Spleen (tissue), 11 donors: ENCODE measurements around the gene CARS2. TPM values are rescaled to one million over a fixed set of nuclear protein-coding genes. Genes with fewer than 3 reads are reported as not detected.
"Not testable (repeated sequence)": the region's sequence is repeated elsewhere in the genome, so short reads cannot be mapped to it uniquely, and the experiment has no call there.

Experiments
- DNase-seq: peaks from one replicate; pipeline ENCODE4 v3.0.0-alpha.2; 2020
- H3K27ac ChIP-seq, 8 donors: fragments of 200-600 bp; sonication (generic) in 7 of 8; 1 replicate in 4 of 8; 2 replicates in 4 of 8; pipeline versions ENCODE4 v1.5.0 to v1.8.0; 2016 to 2021; ENCODE audit warnings: inconsistent platforms in 4 of 8, mild to moderate bottlenecking in 4 of 8, moderate library complexity in 1 of 8
- H3K27me3 ChIP-seq, 7 donors: fragments of 200-600 bp; sonication (generic) in 6 of 7; replicated peaks in 1 of 7; 1 replicate in 4 of 7; 2 replicates in 3 of 7; pipeline versions ENCODE4 v1.5.0 to v1.8.0; 2016 to 2021; ENCODE audit warnings: inconsistent platforms in 3 of 7, mild to moderate bottlenecking in 1 of 7
- H3K36me3 ChIP-seq, 6 donors: fragments of 200-600 bp; sonication (generic) in 5 of 6; 1 replicate in 4 of 6; 2 replicates in 2 of 6; pipeline versions ENCODE4 v1.5.0 to v1.8.0; 2016 to 2021; ENCODE audit warnings: inconsistent platforms in 2 of 6
- H3K4me1 ChIP-seq, 6 donors: fragments of 200-600 bp; sonication (generic) in 5 of 6; 1 replicate in 3 of 6; 2 replicates in 3 of 6; pipeline versions ENCODE4 v1.5.0 to v1.8.0; 2016 to 2021; ENCODE audit warnings: inconsistent platforms in 3 of 6
- H3K4me3 ChIP-seq, 8 donors: fragments of 200-600 bp; sonication (generic) in 7 of 8; 1 replicate in 4 of 8; 2 replicates in 4 of 8; pipeline versions ENCODE4 v1.5.0 to v1.8.0; 2016 to 2021; ENCODE audit warnings: inconsistent platforms in 4 of 8, mild to moderate bottlenecking in 4 of 8, moderate library complexity in 2 of 8
- H3K9me3 ChIP-seq, 8 donors: fragments of 200-600 bp; sonication (generic) in 7 of 8; 1 replicate in 4 of 8; 2 replicates in 4 of 8; pipeline versions ENCODE4 v1.5.0 to v1.8.0; 2016 to 2021; ENCODE audit warnings: inconsistent platforms in 4 of 8
- POLR2A ChIP-seq, 3 donors: fragments of 450-650 bp; IDR thresholded peaks; one replicate each; pipeline ENCODE4 v1.5.1; 2017; ENCODE audit warnings: antibody characterized with exemption in 3 of 3, mild to moderate bottlenecking in 1 of 3
- POLR2AphosphoS5 ChIP-seq, 3 donors: sonication (generic); formaldehyde crosslinking; IDR thresholded peaks; one replicate each; pipeline ENCODE4 v1.5.1; 2017; ENCODE audit warnings: antibody characterized with exemption in 3 of 3
- WGBS, 5 donors: extraction: QIAGEN DNeasy Blood & Tissue Kit in 3 of 5; methylation state at CpG; one replicate each; pipeline versions ENCODE4 v1.1.5 to v1.1.7; 2013 to 2018; 5-methylcytosine and 5-hydroxymethylcytosine counted together
- intact Hi-C: fragments of 100-400 bp; cut with DNase I; formaldehyde crosslinking; loops from one replicate; pipeline ENCODE4 v1.15.0; 2023; ENCODE audit warnings: low total_unique reads
- polyA plus RNA-seq, 3 donors: library from polyadenylated mRNA; stranded (reverse); fragments of 200-250 nt; gene quantifications; one replicate each; pipeline ENCODE4 v1.2.1, GENCODE V29; 2013
- total RNA-seq, 7 donors: library from RNA; depleted of rRNA in 3 of 7; stranded (reverse); fragments of >200 nt in 3 of 7; fragmentation: NEBNext Ultra II Directional in 4 of 7; extraction: Animal tissue kit (Norgen Biotek cat#: 25700) in 4 of 7; gene quantifications; one replicate each; pipeline versions ENCODE4 v1.1.0 to v1.2.1, GENCODE V29; 2016 to 2021
- TF ChIP-seq, protein P1 (sequence below), 11 experiments: fragments of 200-600 bp in 7 of 11; fragments of 450-650 bp in 4 of 11; sonication (generic) in 4 of 11; IDR thresholded peaks in 8 of 11; conservative IDR thresholded peaks in 3 of 11; 1 replicate in 7 of 11; 2 replicates in 4 of 11; pipeline versions ENCODE4 v1.4.0 to v1.8.0; 2016 to 2021; ENCODE audit warnings: antibody characterized with exemption in 11 of 11, inconsistent platforms in 4 of 11, mild to moderate bottlenecking in 1 of 11
- donor health status: healthy with polysubstance abuse.
- donor health status: DM: no; HTN: no; CAD: no; lungs with moderate emphysema.
- donor health status: DM: no; HTN: no; CAD: no.
- donor health status: Bipolar disorder and iron deficiency.
- donor health status: healthy.
- donor health status: DM: no; HTN: no; CAD: no.
- donor health status: DM: yes; HTN: yes; CAD: no.

CARS2 gene
- total and polyA plus RNA-seq, 10 donors, result 63.9 to 113 (median 80.5) TPM

DNA sequence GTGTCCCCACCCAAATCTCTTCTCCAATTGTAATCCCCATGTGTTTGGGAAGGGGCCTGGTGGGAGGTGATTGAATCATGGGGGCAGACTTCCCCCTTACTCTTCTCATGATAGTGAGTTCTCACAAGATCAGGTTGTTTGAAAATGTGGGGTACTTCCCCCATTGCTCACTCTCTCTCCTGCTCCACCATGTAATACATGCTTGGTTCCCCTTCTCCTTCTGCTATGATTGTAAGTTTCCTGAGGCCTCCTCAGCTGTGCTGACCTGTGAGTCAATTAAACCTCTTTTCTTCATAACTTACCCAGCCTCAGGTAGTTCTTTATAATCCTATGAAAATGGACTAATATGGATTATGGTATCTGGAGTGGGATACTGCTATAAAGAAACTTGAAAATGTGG is 31.6 kb upstream of the CARS2 start:
- Histone ChIP-seq H3K9me3 (peaks cover 0 to 12% (median 6%) of the 10 kb centered on the region in 8 donors), H3K4me3 (no peak overlapping the region), H3K27ac (no peak overlapping the region), H3K36me3 (no peaks in the 10 kb centered on the region), H3K27me3 (no peaks in the 10 kb centered on the region), H3K4me1 (no peaks in the 10 kb centered on the region)
- intact Hi-C loops, result no loop called here
- no peak for DNase-seq
- TF ChIP-seq, protein P1, sequence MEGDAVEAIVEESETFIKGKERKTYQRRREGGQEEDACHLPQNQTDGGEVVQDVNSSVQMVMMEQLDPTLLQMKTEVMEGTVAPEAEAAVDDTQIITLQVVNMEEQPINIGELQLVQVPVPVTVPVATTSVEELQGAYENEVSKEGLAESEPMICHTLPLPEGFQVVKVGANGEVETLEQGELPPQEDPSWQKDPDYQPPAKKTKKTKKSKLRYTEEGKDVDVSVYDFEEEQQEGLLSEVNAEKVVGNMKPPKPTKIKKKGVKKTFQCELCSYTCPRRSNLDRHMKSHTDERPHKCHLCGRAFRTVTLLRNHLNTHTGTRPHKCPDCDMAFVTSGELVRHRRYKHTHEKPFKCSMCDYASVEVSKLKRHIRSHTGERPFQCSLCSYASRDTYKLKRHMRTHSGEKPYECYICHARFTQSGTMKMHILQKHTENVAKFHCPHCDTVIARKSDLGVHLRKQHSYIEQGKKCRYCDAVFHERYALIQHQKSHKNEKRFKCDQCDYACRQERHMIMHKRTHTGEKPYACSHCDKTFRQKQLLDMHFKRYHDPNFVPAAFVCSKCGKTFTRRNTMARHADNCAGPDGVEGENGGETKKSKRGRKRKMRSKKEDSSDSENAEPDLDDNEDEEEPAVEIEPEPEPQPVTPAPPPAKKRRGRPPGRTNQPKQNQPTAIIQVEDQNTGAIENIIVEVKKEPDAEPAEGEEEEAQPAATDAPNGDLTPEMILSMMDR (IDR thresholded peaks at IDR 0.05 in 8 of 11, conservative IDR thresholded peaks at IDR 0.05 in 3 of 11), result no peak
- TF ChIP-seq POLR2A (IDR thresholded peaks at IDR 0.05) (no peak), POLR2AphosphoS5 (IDR thresholded peaks at IDR 0.05) (no peak)

GRCh38 chr13:110734561-110734960 is 28.6 kb upstream of the CARS2 start:
- Histone ChIP-seq H3K27me3 (no peaks in the 10 kb centered on the region), H3K27ac (no peak overlapping the region), H3K9me3 (peaks cover 0 to 11% (median 5%) of the 10 kb centered on the region in 8 donors), H3K36me3 (no peaks in the 10 kb centered on the region), H3K4me3 (no peak overlapping the region), H3K4me1 (no peaks in the 10 kb centered on the region)
- WGBS, 5 donors, result 91 to 98% (median 94%) methylated on average over 5 of the region's 5 CpGs
- no peak for DNase-seq
- TF ChIP-seq POLR2A (IDR thresholded peaks at IDR 0.05) (no peak), POLR2AphosphoS5 (IDR thresholded peaks at IDR 0.05) (no peak)
- TF ChIP-seq, protein P1 (IDR thresholded peaks at IDR 0.05 in 8 of 11, conservative IDR thresholded peaks at IDR 0.05 in 3 of 11), result no peak
- intact Hi-C loops, result no loop called here

DNA sequence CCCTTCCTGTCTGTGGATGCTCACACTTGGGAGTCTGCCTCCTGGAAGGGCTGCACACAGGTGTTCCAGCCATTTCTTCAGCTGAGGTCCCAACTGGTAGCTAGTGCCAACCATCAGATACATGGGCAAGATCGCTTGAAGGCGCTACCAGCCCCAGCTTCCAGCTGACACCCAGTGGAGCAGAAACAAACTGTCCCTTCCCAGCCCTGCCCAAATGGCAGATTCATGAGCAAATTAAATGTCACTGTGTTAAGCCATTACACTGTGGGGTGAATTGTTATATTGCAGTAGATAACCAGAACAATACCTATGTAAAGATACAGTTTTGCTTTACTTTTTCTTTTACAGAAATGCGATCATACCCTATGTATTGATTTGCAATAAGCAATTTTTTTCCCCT is 25.2 kb upstream of the CARS2 start:
- Histone ChIP-seq H3K4me1 (peaks cover 0 to 24% (median 16%) of the 10 kb centered on the region in 6 donors), H3K27me3 (no peaks in the 10 kb centered on the region), H3K4me3 (no peak overlapping the region), H3K36me3 (no peaks in the 10 kb centered on the region), H3K9me3 (no peaks in the 10 kb centered on the region), H3K27ac (no peak overlapping the region)
- intact Hi-C loops, result no loop called here
- no peak for DNase-seq
- no peak for TF ChIP-seq POLR2A (IDR thresholded peaks at IDR 0.05)
- TF ChIP-seq, protein P1 (IDR thresholded peaks at IDR 0.05 in 8 of 11, conservative IDR thresholded peaks at IDR 0.05 in 3 of 11), result no peak
- no peak for TF ChIP-seq POLR2AphosphoS5 (IDR thresholded peaks at IDR 0.05)
- WGBS, 5 donors, result 92 to 98% (median 97%) methylated on average over 3 of the region's 3 CpGs

DNA sequence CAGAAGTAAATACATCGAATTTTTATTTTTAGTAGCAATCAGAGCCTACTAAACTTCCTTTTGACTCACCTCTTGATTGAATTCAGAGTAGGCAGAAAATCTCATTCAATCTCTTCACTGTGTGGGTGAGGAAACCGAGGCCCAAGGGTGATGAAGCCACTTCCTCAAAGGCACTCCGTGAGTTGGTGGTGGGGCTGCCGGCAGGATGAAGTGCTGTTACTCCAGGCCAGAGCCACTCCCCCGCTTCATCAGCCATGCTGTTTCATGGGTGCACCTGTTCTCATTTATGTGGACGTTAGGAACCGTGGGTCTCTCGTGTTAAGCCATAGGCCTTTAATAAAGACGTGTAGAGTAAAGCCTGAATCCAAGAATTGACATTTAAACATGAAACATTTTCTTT is 20.8 kb upstream of the CARS2 start:
- no peak for TF ChIP-seq POLR2A (IDR thresholded peaks at IDR 0.05)
- TF ChIP-seq, protein P1 (IDR thresholded peaks at IDR 0.05 in 8 of 11, conservative IDR thresholded peaks at IDR 0.05 in 3 of 11), result no peak
- TF ChIP-seq POLR2AphosphoS5 (IDR thresholded peaks at IDR 0.05), result peak in 2 of 3 donors; percentile 32 to 54
- DNase-seq, result peak; percentile 86
- peak overlapping the region in 1 of 8 donors; percentile 0 for H3K4me3 ChIP-seq
- intact Hi-C loops, result no loop called here
- H3K4me1 ChIP-seq, result peaks cover 0 to 48% (median 20%) of the 10 kb centered on the region in 6 donors
- H3K27me3 ChIP-seq, result no peaks in the 10 kb centered on the region
- H3K9me3 ChIP-seq, result no peaks in the 10 kb centered on the region
- WGBS, 5 donors, result 57 to 71% (median 62%) methylated on average over 9 of the region's 9 CpGs
- H3K36me3 ChIP-seq, result peaks cover 0 to 16% (median 3%) of the 10 kb centered on the region in 6 donors
- peak overlapping the region in 4 of 8 donors; percentile 20 to 55 (median 28) for H3K27ac ChIP-seq

GRCh38 chr13:110726153-110726552 is 20.2 kb upstream of the CARS2 start:
- Histone ChIP-seq H3K27ac (peak overlapping the region in 4 of 8 donors; percentile 20 to 55 (median 28)), H3K4me3 (peak overlapping the region in 1 of 8 donors; percentile 0), H3K36me3 (peaks cover 0 to 21% (median 6%) of the 10 kb centered on the region in 6 donors), H3K4me1 (peaks cover 0 to 48% (median 20%) of the 10 kb centered on the region in 6 donors)
- intact Hi-C loops, H3K27me3 ChIP-seq, H3K9me3 ChIP-seq, DNase-seq: not testable (repeated sequence)
- 88 to 95% (median 94%) methylated on average over 5 to 6 of the region's 6 CpGs for WGBS, 5 donors
